Measurements from ENCODE around the gene ZNF536.

The ZNF536 gene

GRCh38 chr19:30556230-30556711 lies 184.1 kb downstream of the ZNF536 start:
- no peak for TF ChIP-seq CTCF (IDR thresholded peaks at IDR 0.05; ENCODE audit: control insufficient read depth, insufficient read depth, low read depth, low read length, missing control alignments)
- no peak for DNase-seq (ENCODE audit: low read depth)

GRCh38 chr19:30557212-30557611 lies 185.0 kb downstream of the ZNF536 start:
- DNase-seq (ENCODE audit: low read depth) = no peak
- TF ChIP-seq CTCF (IDR thresholded peaks at IDR 0.05; ENCODE audit: control insufficient read depth, insufficient read depth, low read depth, low read length, missing control alignments) = no peak
- no peak overlapping the region for H3K4me3 ChIP-seq (ENCODE audit: control insufficient read depth, low read depth, low read length)

More at GRCh38 chr19:30556230-30556711, 184.1 kb downstream of the ZNF536 start:
- no peak overlapping the region for H3K4me3 ChIP-seq (ENCODE audit: control insufficient read depth, low read depth, low read length)

- H3K4me3 ChIP-seq (ENCODE audit: control insufficient read depth, low read depth, low read length) = no peak overlapping the region
- TF ChIP-seq CTCF (IDR thresholded peaks at IDR 0.05; ENCODE audit: control insufficient read depth, insufficient read depth, low read depth, low read length, missing control alignments) = no peak
- DNase-seq (ENCODE audit: low read depth) = no peak
These were observed 185.9 kb downstream of the ZNF536 start for GRCh38 chr19:30557927-30558557.

GRCh38 chr19:30558793-30559192 lies 186.6 kb downstream of the ZNF536 start:
- TF ChIP-seq CTCF (IDR thresholded peaks at IDR 0.05; ENCODE audit: control insufficient read depth, insufficient read depth, low read depth, low read length, missing control alignments) = no peak
- no peak overlapping the region for H3K4me3 ChIP-seq (ENCODE audit: control insufficient read depth, low read depth, low read length)
- DNase-seq (ENCODE audit: low read depth) = no peak

GRCh38 chr19:30559446-30559845 lies 187.3 kb downstream of the ZNF536 start:
- TF ChIP-seq CTCF (IDR thresholded peaks at IDR 0.05; ENCODE audit: control insufficient read depth, insufficient read depth, low read depth, low read length, missing control alignments) = no peak
- no peak overlapping the region for H3K4me3 ChIP-seq (ENCODE audit: control insufficient read depth, low read depth, low read length)
- DNase-seq (ENCODE audit: low read depth) = no peak

GRCh38 chr19:30562981-30563380 lies 190.8 kb downstream of the ZNF536 start:
- no peak for TF ChIP-seq CTCF (IDR thresholded peaks at IDR 0.05; ENCODE audit: control insufficient read depth, insufficient read depth, low read depth, low read length, missing control alignments)
- DNase-seq (ENCODE audit: low read depth) = no peak
- no peak overlapping the region for H3K4me3 ChIP-seq (ENCODE audit: control insufficient read depth, low read depth, low read length)
